SIG-M5 (cell line): ENCODE data around the gene RND2.

Experiments used
- DNase-seq: peaks from one replicate; lab custom pipeline; 2025; lab: John Stamatoyannopoulos, UW

Gene RND2

DNA sequence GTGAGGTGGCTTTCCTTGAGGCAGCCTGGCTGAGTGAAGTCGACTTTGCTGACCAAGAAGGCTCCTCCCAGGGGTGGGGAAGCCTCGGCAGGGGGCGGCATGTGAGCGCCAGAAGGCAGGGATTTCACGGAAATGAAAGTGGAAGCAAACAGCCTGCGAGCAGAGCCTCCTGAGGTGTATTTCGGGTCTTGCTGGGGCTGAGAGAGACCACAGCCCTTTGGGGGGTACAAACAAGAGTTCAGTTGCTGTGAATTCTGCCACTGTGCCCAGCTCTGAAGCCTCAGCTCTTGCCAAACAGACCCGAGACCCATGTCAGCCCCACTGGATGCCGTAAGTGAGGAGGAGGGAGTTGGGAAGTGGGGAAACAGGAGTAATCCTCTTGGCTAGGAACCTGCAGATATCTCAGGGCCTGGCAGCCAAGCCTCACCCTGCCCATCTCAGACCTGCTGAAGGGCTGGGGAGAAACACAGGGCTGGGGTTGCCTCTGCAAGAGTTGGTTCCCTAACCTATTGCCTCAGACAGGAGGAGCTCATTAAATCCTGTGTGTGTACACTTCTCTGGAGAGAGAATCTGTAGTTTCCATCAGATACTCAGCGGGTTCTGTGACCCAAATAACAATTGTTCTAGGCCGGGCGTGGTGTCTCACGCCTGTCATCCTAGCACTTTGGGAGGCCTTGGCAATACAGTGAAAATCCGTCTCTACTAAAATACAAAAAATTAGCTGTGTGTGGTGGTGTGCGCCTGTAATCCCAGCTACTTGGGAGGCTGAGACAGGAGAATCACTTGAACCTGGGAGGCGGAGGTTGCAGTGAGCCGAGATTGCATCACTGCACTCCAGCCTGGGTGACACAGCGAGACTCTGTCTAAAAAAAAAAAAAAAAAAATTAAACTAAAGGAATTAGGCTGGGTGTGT lies 18.1 kb upstream of the RND2 start, which contains the start of gene IFI35:
Gene IFI35, plus strand, starts transcription at position 146 of the 913 bp plus-strand sequence. Its CDS starts 164 bp downstream, at position 310.
- peak; percentile 49 for DNase-seq

DNA sequence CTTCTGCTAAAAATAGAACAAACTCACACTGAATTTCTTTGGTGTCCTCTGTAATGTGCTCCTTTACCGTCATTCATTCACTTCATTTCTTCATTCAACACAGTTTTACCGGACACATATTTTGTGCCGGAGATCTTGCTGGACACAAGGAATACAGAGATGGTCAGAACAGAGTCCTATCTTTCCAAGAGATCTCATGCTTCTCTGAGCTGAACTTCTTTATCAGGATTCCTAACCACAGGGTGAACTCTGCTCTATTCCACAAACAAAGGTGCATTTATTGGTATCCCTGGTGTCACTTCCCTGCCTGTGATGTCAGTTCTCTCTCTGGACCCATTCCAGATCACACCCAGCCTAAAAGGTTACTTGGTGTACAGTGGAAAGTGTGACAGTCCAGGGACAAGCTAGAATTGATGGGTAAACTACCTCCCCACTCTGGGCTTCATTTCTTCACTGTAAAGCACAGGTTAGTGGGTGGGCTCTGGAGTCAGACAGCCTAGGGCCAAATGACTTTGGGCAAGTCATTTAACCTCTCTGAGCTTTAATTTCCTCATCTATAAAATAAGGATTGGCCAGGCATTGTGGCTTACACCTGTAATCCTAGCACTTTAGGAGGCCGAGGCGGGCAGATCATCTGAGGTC lies 14.2 kb upstream of the RND2 start:
- no peak for DNase-seq

DNA sequence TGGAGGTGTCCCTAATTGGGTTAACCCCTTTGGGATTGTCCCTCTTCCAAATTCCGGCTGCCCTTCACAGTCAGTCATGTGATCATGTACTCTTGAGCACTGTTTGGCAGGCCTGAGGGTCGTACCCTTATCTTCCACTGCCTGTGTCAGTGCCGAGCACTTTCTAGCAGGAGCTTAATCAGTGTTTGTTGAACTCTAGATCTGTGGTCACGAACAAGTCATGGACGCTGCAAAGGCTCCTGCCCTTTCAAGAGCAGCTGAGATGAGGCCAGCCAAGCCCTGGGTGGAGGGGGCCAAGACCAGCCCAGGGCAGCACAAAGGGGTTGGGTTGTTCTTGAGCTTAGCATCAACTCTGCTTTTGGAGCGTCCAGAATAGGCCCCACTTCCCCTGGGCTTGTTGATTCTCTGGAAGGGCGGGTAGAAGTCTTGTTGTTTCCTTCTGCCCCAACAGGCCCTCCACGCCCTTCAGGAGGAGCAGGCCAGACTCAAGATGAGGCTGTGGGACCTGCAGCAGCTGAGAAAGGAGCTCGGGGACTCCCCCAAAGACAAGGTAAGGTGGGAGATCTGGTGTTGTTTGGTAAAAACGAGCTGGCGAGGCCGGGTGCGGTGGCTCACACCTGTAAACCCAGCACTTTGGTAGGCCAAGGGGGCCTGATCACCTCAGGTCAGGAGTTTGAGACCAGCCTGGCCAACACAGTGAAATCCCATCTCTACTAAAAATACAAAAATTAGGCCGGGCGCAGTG lies 13.1 kb upstream of the RND2 start:
- DNase-seq: no peak

DNA sequence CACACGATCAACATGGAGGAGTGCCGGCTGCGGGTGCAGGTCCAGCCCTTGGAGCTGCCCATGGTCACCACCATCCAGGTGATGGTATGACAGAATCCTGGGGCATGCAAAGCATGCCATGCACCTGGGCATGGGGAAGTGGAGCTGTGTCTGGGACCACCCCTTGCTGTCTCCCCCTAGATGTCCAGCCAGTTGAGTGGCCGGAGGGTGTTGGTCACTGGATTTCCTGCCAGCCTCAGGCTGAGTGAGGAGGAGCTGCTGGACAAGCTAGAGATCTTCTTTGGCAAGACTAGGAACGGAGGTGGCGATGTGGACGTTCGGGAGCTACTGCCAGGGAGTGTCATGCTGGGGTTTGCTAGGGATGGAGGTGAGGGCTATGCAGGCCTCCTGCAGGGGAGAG lies 11.7 kb upstream of the RND2 start:
- no peak for DNase-seq

DNA sequence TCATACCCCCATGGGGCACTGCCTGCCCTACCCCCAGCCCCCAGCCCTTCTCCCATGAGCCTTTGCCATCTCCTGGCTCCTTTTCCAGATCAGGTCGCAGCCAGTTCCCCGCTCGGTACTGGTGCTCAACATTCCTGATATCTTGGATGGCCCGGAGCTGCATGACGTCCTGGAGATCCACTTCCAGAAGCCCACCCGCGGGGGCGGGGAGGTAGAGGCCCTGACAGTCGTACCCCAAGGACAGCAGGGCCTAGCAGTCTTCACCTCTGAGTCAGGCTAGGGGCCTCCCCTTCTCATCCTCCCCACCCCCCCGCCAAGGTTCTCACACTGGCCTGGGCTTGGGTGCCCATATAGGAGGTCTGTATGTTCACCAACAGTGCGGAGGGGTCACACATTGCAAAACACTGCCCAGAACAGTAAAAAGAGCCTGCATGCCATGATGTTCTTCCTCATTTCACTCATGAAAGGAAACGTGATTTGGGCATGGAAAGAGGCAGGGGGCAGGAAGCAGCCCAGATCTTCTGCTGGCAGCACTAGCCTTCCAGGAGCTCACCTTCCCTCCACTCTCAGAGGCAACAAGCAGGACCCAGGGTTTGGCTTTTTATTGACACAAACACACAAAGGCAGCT lies 10.9 kb upstream of the RND2 start:
- no peak for DNase-seq

DNA sequence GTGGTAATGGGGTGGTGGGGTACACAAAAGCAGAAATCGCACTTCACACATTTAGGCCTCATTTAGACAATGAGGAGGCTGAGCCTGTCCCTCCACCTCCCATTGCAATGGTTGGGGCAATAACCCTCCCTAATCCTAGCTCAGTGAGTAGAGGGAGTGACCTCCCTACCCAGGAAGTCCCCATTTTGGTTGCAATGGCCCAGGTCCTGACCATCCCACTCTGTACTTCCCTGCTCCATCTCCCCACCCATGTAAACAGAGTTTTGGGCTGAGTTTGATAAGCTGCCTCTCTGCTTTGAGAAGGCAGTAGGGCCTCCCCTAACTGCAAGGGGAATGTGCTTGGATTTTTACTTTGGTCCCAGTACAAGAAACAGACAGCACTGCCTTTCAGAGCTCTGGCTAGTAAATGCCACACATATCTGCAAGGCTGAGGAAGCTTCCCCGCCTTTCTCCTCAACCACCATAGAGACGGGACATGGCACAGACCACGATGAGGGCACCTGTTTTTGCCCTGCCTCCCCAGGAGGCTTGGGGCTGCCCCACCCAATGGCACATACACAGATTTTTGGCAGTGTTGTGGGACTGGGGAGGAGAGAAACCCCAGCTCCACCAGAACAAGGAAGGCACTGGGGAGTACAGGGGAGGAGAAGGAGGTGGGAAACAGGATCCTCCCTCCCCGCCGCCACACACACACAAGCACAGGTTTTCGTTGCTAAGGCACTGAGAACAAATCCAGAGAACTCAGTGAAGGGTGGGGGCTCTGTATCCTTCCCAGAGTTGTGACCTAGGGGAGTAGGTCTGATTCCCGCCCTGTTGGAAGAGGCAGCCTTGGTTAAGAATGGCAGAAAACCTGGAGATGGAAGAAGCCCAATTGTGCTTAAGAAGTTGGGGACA lies 10.1 kb upstream of the RND2 start:
- DNase-seq: no peak

DNA sequence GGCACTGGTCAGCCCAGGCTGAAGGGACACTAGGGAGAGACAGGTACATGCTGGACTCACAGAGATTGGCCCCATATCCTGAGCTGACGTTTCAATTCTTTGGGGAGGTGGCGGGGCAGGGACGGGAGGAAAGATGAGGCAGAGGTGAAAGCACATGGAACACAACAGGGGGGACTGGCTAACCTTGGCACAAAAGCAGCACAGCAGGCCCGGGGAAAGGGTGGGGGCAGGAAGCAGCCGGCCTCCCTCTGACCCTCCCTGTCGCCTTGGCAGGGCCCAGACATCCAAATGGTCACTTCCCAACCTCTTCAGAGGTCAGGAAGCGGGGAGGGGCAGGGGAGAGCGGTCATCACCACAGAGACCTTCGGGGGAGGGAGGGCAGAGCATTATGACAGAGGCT lies 9.5 kb upstream of the RND2 start:
- no peak for DNase-seq

DNA sequence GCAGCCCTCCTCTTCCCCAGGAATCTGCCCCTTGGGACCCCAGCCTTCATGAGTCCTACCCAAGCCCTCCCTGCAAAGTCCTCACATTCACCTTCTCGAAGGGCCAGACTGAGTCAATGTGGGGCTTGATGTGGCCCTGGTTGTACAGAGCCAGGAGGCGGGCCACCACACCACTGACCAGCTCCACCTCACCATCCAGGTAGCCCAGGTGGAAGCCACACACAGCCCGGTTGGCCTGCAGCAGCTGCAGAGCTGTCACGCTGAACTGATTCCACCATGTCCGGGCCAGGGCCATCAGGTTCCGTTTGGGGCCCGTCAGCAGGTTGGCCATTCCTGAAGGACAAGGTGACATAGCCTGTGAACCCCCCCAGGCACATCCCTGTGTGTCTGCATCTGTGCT lies 8.8 kb upstream of the RND2 start:
- DNase-seq: no peak

DNA sequence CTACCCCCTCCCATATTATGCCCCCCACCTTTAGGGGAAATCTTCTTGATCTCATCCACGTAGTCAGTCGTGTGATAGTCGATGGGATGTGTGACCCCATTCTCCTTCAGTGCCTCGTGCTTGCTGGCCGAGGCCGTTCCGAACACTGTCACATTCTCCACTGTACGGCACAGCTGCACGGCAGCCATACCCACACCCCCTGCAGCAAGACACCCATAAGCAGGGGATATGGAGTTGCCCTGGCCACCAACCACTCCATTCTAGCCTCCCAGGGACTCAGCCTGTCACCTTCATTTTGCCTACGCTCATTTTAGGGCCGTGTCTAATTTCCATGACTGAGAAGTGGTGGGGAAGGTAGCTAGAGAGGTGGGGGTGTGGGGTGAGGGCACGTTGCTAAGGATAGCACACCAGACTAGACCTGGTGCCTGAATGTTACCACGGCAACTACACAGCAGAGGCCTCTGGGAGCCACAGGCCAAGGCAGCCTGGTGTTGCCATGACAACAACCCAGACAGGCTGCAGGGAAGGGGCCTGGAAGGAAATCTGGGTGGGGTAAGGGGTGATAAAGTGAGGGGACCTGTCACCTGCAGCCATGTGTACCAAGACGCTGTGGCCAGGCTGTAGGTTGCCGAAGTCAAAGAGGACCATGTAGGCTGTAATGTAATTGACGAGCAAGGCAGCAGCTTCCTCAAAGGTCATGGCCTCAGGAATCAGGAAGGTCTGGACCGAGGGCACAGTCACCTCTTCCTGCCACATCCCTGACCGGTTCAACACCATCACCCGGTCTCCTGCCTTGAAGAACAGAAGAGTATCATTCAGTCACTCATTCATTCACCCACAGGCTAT lies 6.8 kb upstream of the RND2 start:
- no peak for DNase-seq

DNA sequence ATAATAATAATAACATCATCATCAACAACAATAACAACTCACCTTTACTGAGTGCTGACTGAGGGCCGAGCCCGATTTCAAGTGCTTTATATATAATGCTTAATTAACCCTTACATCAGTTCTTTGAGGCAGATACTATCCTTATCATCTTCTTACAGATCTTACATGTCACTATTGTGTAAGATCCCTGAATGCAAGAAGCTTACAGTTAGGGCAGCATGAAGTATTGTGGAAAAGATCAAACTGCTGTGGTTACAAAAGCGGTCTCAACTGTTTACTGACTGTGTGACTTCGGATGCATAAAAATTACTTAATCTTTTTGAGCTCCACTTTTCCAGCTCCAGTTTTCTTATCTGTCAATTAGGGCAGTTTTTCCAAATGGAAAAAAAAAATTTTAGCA lies 6.1 kb upstream of the RND2 start:
- peak; percentile 92 for DNase-seq

DNA sequence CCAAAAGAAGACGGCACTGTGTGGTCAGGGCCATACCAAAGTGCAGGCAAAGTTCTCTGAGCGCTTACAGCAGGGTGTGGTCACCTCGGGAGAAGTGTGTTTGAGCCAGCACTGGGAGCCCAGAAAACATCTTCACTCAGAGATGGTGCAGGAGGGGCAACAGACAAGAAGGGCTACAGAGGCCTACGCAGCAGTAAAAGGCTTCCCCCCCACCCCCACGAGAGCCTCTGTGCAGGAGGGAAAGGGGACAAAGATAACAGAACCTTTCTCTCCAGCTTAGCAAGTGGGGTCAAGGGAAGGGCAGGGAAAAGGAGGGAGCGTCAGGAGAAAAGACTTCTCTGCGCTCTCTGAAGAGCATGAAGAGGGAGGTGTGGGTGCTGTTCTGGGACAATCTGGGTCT lies 5.6 kb upstream of the RND2 start:
- DNase-seq: no peak

DNA sequence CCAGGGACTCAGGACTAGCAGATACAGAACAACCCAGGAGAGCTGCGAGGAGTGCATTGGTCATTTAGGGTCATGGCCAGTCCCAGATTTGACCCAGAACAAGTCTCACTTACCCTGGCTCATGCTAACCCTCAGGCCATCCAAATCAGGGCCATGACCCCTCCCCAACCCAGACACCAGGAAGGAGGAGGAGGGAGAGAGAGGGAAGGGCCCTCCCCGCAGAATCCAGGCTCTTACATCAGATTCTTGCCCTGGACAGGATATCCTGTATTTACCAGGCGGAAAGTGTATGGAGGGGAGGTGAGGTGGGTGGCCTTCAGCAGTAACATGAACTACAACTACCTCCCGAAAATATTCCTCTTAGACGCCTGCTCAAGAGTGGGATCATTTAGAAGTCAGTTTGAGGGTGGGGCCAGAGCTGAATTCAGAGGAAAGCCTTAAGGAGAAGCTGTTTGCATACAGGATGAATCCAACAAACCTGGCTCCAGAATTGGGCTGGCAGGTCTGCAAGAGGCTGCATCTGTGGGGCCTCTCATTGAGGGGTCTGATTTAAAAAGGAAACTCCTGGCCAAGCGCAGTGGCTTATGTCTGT lies 4.9 kb upstream of the RND2 start:
- DNase-seq: no peak

DNA sequence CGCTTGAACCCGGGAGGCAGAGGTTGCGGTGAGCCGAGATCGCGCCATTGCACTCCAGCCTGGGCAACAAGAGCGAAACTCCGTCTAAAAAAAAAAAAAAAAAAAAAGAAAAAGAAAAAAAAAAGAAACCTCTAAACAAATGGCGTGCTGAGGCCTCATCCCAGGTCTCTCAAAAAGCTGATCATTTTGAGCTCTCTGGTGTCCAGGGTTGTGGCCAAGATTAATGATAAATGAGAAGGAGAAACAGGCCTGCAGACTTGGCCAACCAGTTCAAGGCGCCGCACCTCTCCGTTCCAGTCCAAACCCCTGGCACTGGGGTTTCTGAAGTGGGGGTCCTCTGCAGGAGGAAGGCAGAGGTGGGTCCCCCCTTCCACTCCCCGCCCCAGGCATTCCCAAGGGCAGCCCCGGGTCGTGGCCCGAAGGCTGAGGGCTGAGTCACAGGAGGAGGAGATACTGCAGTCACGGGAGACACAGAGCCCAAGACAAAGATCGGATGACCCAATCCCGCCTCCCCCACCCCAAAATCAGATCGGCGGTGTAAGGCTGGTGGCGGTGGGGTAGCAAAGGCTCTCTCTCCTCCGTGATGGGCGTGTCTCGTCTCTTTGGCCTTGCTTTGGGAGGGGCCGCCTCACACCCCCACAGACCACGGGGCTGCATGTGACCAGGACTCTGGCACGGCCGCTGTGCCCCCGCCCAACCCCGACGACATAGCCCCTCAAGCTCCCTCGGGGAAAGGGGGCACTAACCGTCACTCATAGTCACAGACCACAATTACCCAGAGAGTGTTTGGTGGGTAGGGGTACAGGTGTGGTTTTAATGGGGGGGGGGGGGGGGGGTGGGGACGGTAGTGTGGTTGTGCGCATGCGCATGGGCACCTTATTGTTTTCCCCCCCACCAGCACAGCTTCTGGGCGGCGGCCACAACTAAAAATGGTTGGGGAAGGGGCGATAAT lies 4.0 kb upstream of the RND2 start:
- no peak for DNase-seq

DNA sequence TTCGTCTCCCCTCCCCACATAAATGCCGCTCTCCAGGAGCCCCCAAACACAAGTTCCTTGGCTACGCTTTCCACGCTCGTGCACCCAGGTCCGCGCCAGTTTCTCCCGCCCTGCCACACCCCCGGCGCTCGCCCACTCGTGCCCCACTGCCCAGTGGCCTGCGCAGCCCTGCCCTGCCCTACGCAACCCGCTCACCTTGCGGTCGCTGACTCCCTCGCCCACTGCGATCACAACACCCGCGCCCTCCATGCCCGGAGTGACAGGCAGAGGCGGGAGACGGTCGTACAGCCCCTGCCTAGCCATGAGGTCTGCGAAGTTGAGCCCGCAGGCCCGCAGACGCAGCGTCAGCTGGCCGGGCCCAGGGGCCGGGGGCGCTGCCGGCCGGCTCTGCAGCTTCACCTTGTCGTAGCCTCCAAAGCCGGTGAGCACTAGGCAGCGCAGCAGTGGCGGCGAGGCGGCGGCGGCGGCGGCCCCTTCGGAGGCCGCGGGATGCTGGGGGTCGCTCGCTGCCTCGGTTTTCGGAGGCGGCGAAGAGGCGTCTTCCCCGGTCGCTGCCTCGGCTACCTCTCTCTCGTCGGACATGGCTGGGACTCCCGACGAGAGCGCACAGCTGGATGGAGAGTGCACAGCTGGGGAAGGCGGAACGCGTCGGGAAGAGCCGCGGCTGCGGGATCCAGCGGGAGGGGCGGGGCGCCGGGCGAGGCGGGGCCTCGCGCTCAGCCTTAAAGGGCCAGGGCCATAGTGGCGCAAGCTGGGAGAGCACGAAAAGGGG lies 3.1 kb upstream of the RND2 start, which contains the start of gene VAT1:
Gene VAT1, minus strand, starts transcription at position 645 of the 772 bp plus-strand sequence. Its CDS starts 63 bp downstream, at position 582.
- DNase-seq: no peak

DNA sequence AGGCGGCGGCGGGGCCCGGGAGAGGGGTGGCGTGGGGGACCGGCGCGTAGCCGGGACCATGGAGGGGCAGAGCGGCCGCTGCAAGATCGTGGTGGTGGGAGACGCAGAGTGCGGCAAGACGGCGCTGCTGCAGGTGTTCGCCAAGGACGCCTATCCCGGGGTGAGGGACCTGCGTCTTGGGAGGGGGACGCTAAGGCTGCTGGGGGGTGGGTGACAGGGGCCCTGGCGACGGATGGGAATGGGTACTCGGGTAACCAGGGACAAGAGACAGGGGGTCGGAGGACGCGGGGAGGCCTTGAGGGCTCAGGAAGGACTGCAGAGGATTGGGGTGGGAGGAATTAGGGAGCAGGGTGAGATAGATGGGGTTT lies 243 bp downstream of the RND2 start:
- no peak for DNase-seq

DNA sequence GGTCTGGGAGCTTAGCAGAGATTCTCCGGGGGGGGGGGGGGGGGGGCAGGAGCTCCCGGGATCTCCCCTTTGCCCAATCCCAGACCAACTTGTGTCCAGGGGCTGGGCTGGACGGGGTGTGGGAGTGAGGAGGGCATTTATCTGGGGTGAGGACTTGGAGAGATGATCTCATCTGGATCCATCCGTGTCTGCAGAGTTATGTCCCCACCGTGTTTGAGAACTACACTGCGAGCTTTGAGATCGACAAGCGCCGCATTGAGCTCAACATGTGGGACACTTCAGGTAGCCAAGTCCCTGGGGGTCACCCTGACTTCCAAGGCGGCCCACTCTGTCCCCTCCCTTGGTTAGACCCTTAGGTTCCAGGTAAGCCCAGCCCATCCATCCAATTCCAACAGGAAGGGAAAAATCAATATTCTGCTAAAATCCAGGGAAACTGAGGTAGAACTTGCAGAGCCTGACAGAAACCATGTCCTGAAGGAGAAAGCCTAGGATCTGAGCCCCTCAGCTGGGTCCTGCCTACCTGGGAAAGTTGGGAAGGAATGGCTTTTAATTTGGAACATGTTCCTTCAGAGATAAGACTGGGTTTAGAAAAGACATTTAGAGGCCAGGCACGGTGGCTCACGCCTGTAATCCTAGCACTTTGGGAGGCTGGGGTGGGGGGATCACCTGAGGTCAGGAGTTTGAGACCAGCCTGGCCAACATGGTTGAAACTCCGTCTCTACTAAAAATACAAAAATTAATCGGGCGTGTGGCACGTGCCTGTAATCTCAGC lies 921 bp downstream of the RND2 start:
- DNase-seq: no peak

DNA sequence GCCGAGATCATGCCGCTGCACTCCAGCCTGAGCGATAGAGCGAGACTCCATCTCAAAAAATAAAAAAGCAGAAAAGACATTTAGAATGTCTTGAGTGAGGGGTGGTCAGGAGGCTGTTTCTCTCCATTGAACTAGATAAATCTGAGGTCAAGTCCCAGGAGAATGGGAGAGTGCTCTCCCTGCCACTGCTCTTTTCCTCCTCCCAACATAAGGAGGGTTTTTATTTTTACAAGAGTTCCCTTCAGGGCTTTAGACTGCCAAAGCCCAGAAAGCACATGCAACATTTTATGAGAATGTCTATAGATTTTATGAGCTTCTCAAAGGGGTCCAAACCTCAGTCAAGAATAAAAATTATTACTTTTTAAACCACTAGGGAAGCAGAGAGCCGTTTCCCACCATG lies 1.6 kb downstream of the RND2 start:
- no peak for DNase-seq
